ENCODE measurements around the gene FZD8. TPM values are rescaled to one million over a fixed set of nuclear protein-coding genes. Genes with fewer than 3 reads are reported as not detected.

Gene FZD8
- total RNA-seq, 4 donors from 2014 or later = 0.53 to 2.3 (median 1.4) TPM

GRCh38 chr10:35684586-35684985, 42.5 kb upstream of the FZD8 start:
- TF ChIP-seq POLR2A (IDR thresholded peaks at IDR 0.05) = no peak
- TF ChIP-seq CTCF (IDR thresholded peaks at IDR 0.05) = no peak
- 54 to 58% methylated on average over 5 of the region's 5 CpGs for WGBS, 2 donors
- DNase-seq = no peak
- Histone ChIP-seq H3K27ac (no peak overlapping the region), H3K9me3 (no peaks in the 10 kb centered on the region), H3K27me3 (no peaks in the 10 kb centered on the region), H3K4me1 (no peaks in the 10 kb centered on the region), H3K4me3 (no peak overlapping the region), H3K36me3 (no peaks in the 10 kb centered on the region)
- intact Hi-C loops (cut with DNase I) = no loop called here

GRCh38 chr10:35675846-35676245, 33.8 kb upstream of the FZD8 start:
- Histone ChIP-seq H3K9me3 (no peaks in the 10 kb centered on the region), H3K4me1 (no peaks in the 10 kb centered on the region), H3K4me3 (no peak overlapping the region), H3K36me3 (no peaks in the 10 kb centered on the region), H3K27me3 (no peaks in the 10 kb centered on the region), H3K27ac (no peak overlapping the region)
- TF ChIP-seq POLR2A (IDR thresholded peaks at IDR 0.05) = no peak
- TF ChIP-seq CTCF (IDR thresholded peaks at IDR 0.05) = no peak
- 50% methylated on average over 1 of the region's 1 CpG for WGBS, 2 donors
- intact Hi-C loops (cut with DNase I) = no loop called here
- no peak for DNase-seq

- H3K9me3 ChIP-seq = no peaks in the 10 kb centered on the region
- H3K27me3 ChIP-seq = no peaks in the 10 kb centered on the region
- no peak overlapping the region for H3K27ac ChIP-seq
- no peak for TF ChIP-seq POLR2A (IDR thresholded peaks at IDR 0.05)
- intact Hi-C loops (cut with DNase I) = no loop called here
- H3K4me1 ChIP-seq = no peaks in the 10 kb centered on the region
- no peaks in the 10 kb centered on the region for H3K36me3 ChIP-seq
- no peak overlapping the region for H3K4me3 ChIP-seq
- no peak for DNase-seq
Observed at GRCh38 chr10:35674843-35675242, 32.7 kb upstream of the FZD8 start.

- no peak for DNase-seq
- intact Hi-C loops (cut with DNase I) = no loop called here
- Histone ChIP-seq H3K27me3 (no peaks in the 10 kb centered on the region), H3K4me1 (no peaks in the 10 kb centered on the region), H3K9me3 (no peaks in the 10 kb centered on the region), H3K27ac (no peak overlapping the region), H3K36me3 (no peaks in the 10 kb centered on the region), H3K4me3 (no peak overlapping the region)
- 85 to 86% methylated on average over 13 of the region's 13 CpGs for WGBS, 2 donors
- no peak for TF ChIP-seq POLR2A (IDR thresholded peaks at IDR 0.05)
- no peak for TF ChIP-seq CTCF (IDR thresholded peaks at IDR 0.05)
Observed at GRCh38 chr10:35668865-35669650, 27.0 kb upstream of the FZD8 start.

GRCh38 chr10:35667971-35668370, 25.9 kb upstream of the FZD8 start:
- no peak for TF ChIP-seq POLR2A (IDR thresholded peaks at IDR 0.05)
- no peak for TF ChIP-seq CTCF (IDR thresholded peaks at IDR 0.05)
- no peak overlapping the region for H3K4me3 ChIP-seq
- no peak overlapping the region for H3K27ac ChIP-seq
- H3K36me3 ChIP-seq = no peaks in the 10 kb centered on the region
- intact Hi-C loops (cut with DNase I) = no loop called here
- no peaks in the 10 kb centered on the region for H3K27me3 ChIP-seq
- no peaks in the 10 kb centered on the region for H3K9me3 ChIP-seq
- WGBS, 2 donors = 95% methylated on average over 9 of the region's 9 CpGs
- H3K4me1 ChIP-seq = no peaks in the 10 kb centered on the region
- no peak for DNase-seq
